ENCODE results near the gene GALNT15. TPM values are rescaled to one million over a fixed set of nuclear protein-coding genes. Genes with fewer than 3 reads are reported as not detected.

Gene GALNT15
- total and polyA plus RNA-seq, 4 donors = under 0.01 to 2.8 (median 1.3) TPM

GRCh38 chr3:16233806-16234205, 59.3 kb downstream of the GALNT15 start:
- Histone ChIP-seq H3K27ac (ENCODE audit: low read depth in 1 of 2, low read length in 2 of 2) (no peak overlapping the region), H3K36me3 (ENCODE audit: control insufficient read depth in 4 of 4, insufficient read depth in 3 of 4, low read depth in 1 of 4, low read length in 3 of 4) (no peaks in the 10 kb centered on the region), H3K4me3 (ENCODE audit: low read depth in 1 of 3, low read length in 3 of 3) (no peak overlapping the region), H3K9me3 (ENCODE audit: control insufficient read depth in 4 of 4, low read length in 3 of 4) (no peaks in the 10 kb centered on the region), H3K9ac (ENCODE audit: low read depth in 1 of 2, low read length in 2 of 2) (no peak overlapping the region), H3K27me3 (ENCODE audit: control insufficient read depth in 4 of 4, insufficient read depth in 4 of 4, low read length in 3 of 4) (no peaks in the 10 kb centered on the region), H3K4me1 (ENCODE audit: control insufficient read depth in 4 of 4, insufficient read depth in 4 of 4, low read length in 3 of 4) (peaks cover 0 to under 1% (median 0%) of the 10 kb centered on the region in 4 donors)
- DNase-seq (ENCODE audit: low spot score) = no peak
- WGBS = 98% methylated on average over 1 of the region's 1 CpG
- TF ChIP-seq NR2F2 (IDR thresholded peaks at IDR 0.05) (no peak), RAD21 (IDR thresholded peaks at IDR 0.05) (no peak), YY1 (IDR thresholded peaks at IDR 0.05) (no peak), JUND (IDR thresholded peaks at IDR 0.05) (no peak), GABPA (IDR thresholded peaks at IDR 0.05 in 1 of 2, conservative IDR thresholded peaks at IDR 0.05 in 1 of 2) (no peak), TAF1 (conservative IDR thresholded peaks at IDR 0.05) (no peak), HNF4A (conservative IDR thresholded peaks at IDR 0.05) (no peak), FOXA1 (IDR thresholded peaks at IDR 0.05) (no peak), REST (IDR thresholded peaks at IDR 0.05) (no peak), FOXA2 (IDR thresholded peaks at IDR 0.05) (no peak), EGR1 (IDR thresholded peaks at IDR 0.05; ENCODE audit: low read depth in 2 of 2) (no peak), MAX (IDR thresholded peaks at IDR 0.05) (no peak), RXRA (IDR thresholded peaks at IDR 0.05) (no peak), HNF4G (IDR thresholded peaks at IDR 0.05) (no peak), ATF3 (IDR thresholded peaks at IDR 0.05) (no peak), SP1 (IDR thresholded peaks at IDR 0.05) (no peak)
- TF ChIP-seq, protein P1, sequence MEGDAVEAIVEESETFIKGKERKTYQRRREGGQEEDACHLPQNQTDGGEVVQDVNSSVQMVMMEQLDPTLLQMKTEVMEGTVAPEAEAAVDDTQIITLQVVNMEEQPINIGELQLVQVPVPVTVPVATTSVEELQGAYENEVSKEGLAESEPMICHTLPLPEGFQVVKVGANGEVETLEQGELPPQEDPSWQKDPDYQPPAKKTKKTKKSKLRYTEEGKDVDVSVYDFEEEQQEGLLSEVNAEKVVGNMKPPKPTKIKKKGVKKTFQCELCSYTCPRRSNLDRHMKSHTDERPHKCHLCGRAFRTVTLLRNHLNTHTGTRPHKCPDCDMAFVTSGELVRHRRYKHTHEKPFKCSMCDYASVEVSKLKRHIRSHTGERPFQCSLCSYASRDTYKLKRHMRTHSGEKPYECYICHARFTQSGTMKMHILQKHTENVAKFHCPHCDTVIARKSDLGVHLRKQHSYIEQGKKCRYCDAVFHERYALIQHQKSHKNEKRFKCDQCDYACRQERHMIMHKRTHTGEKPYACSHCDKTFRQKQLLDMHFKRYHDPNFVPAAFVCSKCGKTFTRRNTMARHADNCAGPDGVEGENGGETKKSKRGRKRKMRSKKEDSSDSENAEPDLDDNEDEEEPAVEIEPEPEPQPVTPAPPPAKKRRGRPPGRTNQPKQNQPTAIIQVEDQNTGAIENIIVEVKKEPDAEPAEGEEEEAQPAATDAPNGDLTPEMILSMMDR (IDR thresholded peaks at IDR 0.05; ENCODE audit: low read depth, low read length, missing input control) = no peak
- TF ChIP-seq, protein P2, sequence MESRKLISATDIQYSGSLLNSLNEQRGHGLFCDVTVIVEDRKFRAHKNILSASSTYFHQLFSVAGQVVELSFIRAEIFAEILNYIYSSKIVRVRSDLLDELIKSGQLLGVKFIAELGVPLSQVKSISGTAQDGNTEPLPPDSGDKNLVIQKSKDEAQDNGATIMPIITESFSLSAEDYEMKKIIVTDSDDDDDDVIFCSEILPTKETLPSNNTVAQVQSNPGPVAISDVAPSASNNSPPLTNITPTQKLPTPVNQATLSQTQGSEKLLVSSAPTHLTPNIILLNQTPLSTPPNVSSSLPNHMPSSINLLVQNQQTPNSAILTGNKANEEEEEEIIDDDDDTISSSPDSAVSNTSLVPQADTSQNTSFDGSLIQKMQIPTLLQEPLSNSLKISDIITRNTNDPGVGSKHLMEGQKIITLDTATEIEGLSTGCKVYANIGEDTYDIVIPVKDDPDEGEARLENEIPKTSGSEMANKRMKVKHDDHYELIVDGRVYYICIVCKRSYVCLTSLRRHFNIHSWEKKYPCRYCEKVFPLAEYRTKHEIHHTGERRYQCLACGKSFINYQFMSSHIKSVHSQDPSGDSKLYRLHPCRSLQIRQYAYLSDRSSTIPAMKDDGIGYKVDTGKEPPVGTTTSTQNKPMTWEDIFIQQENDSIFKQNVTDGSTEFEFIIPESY (IDR thresholded peaks at IDR 0.05) = no peak

Data from liver (tissue), 9 donors.